ENCODE results near the gene CCDC146.
"Not testable (repeated sequence)": the region's sequence is repeated elsewhere in the genome, so short reads cannot be mapped to it uniquely, and the experiment has no call there.

- TF ChIP-seq CTCF, EP300, POLR2A (IDR thresholded peaks at IDR 0.05): not testable (repeated sequence)
Observed at GRCh38 chr7:77107659-77108058, 14.8 kb upstream of the CCDC146 start.
